Measurements from ENCODE around the gene TACC2.
"Not testable (repeated sequence)": the region's sequence is repeated elsewhere in the genome, so short reads cannot be mapped to it uniquely, and the experiment has no call there.

TACC2 gene

DNA sequence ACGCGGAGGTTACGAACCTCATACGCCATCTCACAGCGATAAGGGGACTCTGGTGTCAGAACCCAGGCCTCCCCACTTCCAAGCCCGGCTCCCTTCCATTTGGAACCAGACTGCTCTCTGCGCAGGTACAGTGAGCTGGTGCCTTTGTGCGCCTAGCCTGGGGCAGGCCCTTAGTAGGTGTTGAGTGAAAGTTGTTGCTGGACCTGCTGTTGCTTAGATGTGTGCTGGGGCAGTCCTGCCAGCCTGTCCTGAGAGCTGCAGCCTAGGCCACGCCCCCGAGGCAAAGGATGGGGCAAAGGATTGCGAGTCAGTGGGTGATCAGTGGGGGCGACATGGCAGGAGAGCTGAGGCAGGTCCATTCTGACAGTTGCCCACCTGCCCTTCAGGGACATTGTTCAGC is 209.7 kb downstream of the TACC2 start:
- Histone ChIP-seq H2AFZ (ENCODE audit: low read depth, low read length) (no peak overlapping the region), H3K4me1 (ENCODE audit: insufficient read depth, low read length) (peaks cover 2% of the 10 kb centered on the region), H3K27me3 (ENCODE audit: insufficient read depth, low read length) (no peaks in the 10 kb centered on the region), H3K36me3 (ENCODE audit: insufficient read depth, low read length) (peaks cover 64% of the 10 kb centered on the region), H3K4me3 (ENCODE audit: low read length) (no peak overlapping the region), H3K9me3 (ENCODE audit: low read length) (peaks cover 11% of the 10 kb centered on the region)

DNA sequence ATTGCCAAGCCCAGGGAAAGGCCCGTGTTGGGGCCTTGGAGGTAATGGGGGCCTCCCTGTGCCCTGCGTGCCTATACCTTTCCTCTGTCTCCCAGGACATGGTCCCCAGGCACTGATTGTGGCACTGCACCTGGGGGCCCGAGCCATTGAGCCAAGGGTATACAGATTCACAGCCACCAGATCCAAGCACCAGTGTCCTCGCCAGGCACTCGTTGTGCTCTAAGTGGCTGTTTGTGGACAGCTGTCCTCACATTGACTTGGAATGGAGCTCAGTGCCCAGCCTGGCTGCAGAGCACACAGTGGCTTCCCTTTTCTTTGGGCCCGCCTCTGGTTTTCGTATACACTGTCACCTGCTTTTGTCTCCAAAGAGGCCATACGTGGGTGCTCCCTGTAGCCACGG is 210.1 kb downstream of the TACC2 start:
- no peak overlapping the region for H2AFZ ChIP-seq (ENCODE audit: low read depth, low read length)
- H3K27me3 ChIP-seq (ENCODE audit: insufficient read depth, low read length): no peaks in the 10 kb centered on the region
- no peak overlapping the region for H3K4me3 ChIP-seq (ENCODE audit: low read length)
- no peaks in the 10 kb centered on the region for H3K4me1 ChIP-seq (ENCODE audit: insufficient read depth, low read length)
- H3K36me3 ChIP-seq (ENCODE audit: insufficient read depth, low read length): peaks cover 64% of the 10 kb centered on the region
- peaks cover 11% of the 10 kb centered on the region for H3K9me3 ChIP-seq (ENCODE audit: low read length)

DNA sequence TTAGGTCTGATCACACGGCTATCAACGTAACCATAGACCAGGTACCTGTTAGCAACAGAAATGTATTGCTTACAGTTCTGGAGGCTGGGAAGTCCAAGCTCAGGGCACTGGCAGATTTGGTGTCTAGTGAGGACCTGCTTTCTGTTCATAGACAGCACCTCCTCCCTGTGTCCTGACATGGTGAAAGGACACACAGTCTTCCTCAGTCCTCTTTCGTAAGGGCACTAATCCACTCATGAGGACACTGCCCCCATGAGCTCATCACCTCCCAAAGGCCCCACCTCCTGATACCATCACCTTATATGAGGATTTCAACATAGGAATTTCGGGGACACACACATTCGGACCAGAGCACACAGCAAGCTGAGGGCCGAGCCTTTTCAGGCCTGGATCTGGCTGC is 210.7 kb downstream of the TACC2 start:
- H3K4me3 ChIP-seq (ENCODE audit: low read length): no peak overlapping the region
- H3K27me3 ChIP-seq (ENCODE audit: insufficient read depth, low read length): no peaks in the 10 kb centered on the region
- peaks cover 11% of the 10 kb centered on the region for H3K9me3 ChIP-seq (ENCODE audit: low read length)
- H2AFZ ChIP-seq (ENCODE audit: low read depth, low read length): no peak overlapping the region
- H3K4me1 ChIP-seq (ENCODE audit: insufficient read depth, low read length): no peaks in the 10 kb centered on the region
- peaks cover 65% of the 10 kb centered on the region for H3K36me3 ChIP-seq (ENCODE audit: insufficient read depth, low read length)

DNA sequence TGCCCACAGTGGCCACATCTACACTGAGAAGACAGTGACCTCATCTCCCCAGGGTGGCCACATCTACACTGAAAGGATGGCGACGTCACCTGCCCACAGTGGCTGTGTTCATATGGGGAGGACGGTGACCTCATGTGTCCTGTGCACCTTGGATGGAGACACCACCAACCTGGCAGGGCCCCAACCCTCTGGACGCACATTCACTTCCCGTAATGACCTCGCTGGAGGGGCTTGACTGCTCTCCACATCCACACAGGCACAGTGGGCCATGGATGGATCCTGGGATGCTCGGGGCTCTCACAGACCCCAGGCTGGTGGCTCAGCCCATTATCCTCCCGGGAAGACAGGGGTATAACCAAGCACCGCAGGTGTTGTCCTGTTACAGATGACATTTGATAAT is 212.4 kb downstream of the TACC2 start:
- Histone ChIP-seq H3K36me3 (ENCODE audit: insufficient read depth, low read length) (peaks cover 64% of the 10 kb centered on the region), H3K4me1 (ENCODE audit: insufficient read depth, low read length) (no peaks in the 10 kb centered on the region), H3K4me3 (ENCODE audit: low read length) (no peak overlapping the region), H3K27me3 (ENCODE audit: insufficient read depth, low read length) (no peaks in the 10 kb centered on the region), H2AFZ (ENCODE audit: low read depth, low read length) (no peak overlapping the region), H3K9me3 (ENCODE audit: low read length) (peaks cover 10% of the 10 kb centered on the region)

DNA sequence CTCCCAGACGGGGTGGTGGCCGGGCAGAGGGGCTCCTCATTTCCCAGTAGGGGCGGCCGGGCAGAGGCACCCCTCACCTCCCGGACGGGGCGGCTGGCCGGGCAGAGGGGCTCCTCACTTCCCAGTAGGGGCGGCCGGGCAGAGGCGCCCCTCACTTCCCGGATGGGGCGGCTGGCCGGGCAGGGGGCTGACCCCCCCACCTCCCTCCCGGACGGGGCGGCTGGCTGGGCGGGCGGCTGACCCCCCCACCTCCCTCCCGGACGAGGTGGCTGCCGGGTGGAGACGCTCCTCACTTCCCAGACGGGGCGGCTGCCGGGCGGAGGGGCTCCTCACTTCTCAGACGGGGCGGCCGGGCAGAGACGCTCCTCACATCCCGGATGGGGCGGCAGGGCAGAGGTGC is 214.2 kb downstream of the TACC2 start:
- H3K27me3 ChIP-seq (ENCODE audit: insufficient read depth, low read length); H3K4me3 ChIP-seq (ENCODE audit: low read length); H3K4me1 ChIP-seq (ENCODE audit: insufficient read depth, low read length); H3K9me3 ChIP-seq (ENCODE audit: low read length); H2AFZ ChIP-seq (ENCODE audit: low read depth, low read length): not testable (repeated sequence)
- peaks cover 59% of the 10 kb centered on the region for H3K36me3 ChIP-seq (ENCODE audit: insufficient read depth, low read length)

DNA sequence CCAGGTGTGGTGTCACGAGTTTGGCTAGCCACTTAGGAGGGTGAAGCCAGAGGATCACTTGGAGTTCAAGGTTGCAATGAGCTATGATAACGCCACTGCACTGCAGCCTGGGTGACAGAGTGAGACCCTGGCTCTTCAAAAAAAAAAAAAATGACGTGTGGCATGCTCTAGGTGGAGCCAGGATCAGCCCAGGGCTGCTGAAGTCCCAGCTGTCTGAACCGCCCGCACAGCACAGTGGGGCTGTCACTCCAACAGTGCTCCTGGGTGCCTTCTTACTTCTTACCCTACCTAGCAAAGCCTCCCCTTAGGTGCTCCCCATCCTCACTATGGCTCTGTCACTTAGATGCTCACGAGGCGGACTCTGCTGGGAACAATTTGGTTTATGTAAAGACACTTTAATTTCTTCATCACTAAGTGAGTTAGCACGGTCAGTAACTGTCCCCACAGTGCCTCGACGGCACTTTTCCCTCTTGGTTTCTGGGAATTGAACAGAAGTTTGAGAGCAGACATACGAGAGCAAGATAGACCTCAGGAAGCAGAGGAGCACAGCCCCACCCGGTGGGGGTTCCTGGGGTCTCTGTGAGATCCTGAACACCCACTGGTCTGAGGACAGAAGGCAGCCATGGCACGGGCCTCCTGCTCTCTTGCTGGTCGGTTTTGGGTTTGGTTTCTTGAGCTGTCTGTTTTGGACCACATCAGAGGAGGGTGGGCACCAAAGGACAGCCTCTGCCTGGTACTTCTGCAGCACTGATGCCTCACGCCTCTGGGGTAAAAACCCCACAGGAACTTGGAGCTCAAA is 215.9 kb downstream of the TACC2 start:
- peaks cover 10% of the 10 kb centered on the region for H3K9me3 ChIP-seq (ENCODE audit: low read length)
- no peak overlapping the region for H2AFZ ChIP-seq (ENCODE audit: low read depth, low read length)
- H3K4me1 ChIP-seq (ENCODE audit: insufficient read depth, low read length): no peaks in the 10 kb centered on the region
- H3K4me3 ChIP-seq (ENCODE audit: low read length): no peak overlapping the region
- H3K27me3 ChIP-seq (ENCODE audit: insufficient read depth, low read length): no peaks in the 10 kb centered on the region
- H3K36me3 ChIP-seq (ENCODE audit: insufficient read depth, low read length): peaks cover 44% of the 10 kb centered on the region

DNA sequence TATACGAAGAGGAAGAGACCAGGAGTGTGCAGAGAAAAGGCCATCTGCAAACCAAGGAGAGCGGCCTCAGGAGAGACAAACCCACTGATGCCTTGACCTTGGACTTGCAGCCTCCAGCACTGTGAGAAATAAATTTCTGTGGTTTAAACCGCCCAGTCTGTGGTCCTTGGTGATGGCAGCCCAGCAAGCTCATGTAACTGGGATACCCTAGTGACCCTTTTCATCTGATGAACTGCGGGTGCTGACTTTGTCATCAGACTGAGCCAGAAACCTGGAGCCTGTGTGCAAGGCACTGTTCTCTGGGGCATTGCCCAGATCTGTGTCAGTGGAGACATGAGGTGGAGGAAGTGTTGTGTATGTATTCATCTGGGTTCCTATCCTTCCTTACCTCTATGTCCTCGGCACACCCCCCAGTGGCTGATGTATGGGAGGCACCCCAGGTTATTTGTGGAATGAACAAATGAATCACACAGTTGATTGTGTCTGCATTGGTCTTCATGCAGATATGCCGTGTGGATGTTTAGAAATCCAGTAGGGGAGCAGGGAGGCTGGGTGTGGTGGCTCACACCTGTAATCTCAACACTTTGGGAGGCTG is 217.6 kb downstream of the TACC2 start:
- Histone ChIP-seq H2AFZ (ENCODE audit: low read depth, low read length) (no peak overlapping the region), H3K9me3 (ENCODE audit: low read length) (peaks cover 3% of the 10 kb centered on the region), H3K4me3 (ENCODE audit: low read length) (no peak overlapping the region), H3K27me3 (ENCODE audit: insufficient read depth, low read length) (no peaks in the 10 kb centered on the region), H3K36me3 (ENCODE audit: insufficient read depth, low read length) (peaks cover 46% of the 10 kb centered on the region), H3K4me1 (ENCODE audit: insufficient read depth, low read length) (no peaks in the 10 kb centered on the region)

DNA sequence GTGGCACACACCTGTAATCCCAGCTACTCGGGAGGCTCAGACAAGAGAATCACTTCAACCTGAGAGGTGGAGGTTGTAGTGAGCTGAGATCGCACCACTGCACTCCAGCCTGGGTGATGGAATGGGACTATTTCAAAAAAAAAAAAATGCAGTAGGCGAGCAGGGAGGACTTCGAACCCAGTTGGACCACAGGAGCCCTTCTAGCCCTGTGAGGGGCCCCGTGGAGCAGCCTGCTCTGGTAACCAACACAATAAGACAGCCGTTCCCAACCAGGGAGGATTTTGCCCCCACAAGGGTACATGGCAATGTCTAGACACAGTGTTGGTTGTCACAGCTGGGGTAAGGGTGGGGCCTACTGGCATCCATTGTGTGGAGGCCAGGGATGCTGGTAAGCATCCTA is 218.2 kb downstream of the TACC2 start:
- Histone ChIP-seq H3K36me3 (ENCODE audit: insufficient read depth, low read length) (peaks cover 49% of the 10 kb centered on the region), H3K4me1 (ENCODE audit: insufficient read depth, low read length) (no peaks in the 10 kb centered on the region), H3K4me3 (ENCODE audit: low read length) (no peak overlapping the region), H3K9me3 (ENCODE audit: low read length) (peaks cover 3% of the 10 kb centered on the region), H3K27me3 (ENCODE audit: insufficient read depth, low read length) (no peaks in the 10 kb centered on the region), H2AFZ (ENCODE audit: low read depth, low read length) (no peak overlapping the region)

DNA sequence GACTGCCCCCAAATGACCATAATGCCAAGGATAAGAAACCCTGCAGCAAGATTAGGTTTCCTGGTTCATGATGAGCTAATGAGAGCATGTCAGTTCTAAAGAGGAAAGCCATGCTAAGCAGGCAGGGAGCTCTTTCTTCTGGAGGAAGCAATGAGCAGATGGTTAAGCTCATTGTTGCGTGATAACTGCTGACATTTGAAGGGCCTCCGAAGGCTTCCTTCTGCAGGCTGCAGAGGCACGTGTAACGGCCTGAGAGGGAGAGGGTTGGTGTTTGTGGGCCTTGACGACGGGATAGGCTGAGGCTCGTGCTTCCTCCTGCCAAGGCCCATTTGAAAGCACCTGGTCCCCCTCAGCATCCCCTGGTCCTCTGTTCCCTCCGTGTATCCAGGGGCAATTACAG is 218.6 kb downstream of the TACC2 start:
- Histone ChIP-seq H3K36me3 (ENCODE audit: insufficient read depth, low read length) (peaks cover 54% of the 10 kb centered on the region), H2AFZ (ENCODE audit: low read depth, low read length) (no peak overlapping the region), H3K4me3 (ENCODE audit: low read length) (no peak overlapping the region)

DNA sequence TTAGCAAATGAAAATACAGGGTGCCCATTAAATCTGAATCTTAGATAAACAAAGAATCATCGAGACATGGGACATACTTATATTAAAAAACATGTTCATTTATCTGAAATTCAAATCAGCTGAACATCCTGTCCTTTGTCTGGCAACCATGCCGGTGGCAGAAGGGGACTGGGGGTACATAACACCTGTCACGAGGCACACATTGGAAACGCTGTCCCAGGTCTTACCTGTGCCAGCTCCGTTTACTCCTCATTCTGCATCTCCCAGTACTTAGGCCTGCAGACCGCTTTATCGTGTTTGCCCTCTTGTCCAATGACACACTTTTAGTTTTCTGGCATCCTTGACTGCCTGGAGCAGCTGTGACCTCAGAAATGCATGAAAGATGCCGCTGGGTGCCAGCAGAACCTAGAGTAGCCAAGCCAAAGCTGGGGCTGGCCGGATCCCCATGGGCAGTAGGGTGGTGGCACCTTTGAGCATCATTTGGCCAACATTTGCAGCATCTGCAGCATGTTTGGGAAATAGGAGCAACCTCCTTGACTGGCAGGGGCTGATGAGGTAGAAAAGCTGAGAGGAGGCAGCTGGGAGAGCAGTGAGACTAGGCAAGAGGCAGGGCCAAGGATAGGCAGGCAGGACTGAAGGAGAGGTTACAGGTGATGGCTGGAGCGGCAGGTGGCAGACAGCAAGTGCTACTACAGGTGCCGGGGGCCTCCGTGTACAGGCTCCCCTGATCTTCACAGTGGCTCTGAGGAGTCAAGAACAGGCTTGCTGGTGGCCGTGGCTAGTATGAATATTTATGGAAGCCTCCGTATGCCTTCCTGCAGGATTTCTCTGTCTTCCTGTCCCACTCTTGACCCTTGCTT is 219.8 kb downstream of the TACC2 start:
- no peak overlapping the region for H3K4me3 ChIP-seq (ENCODE audit: low read length)

More for the DNA sequence above, 218.6 kb downstream of the TACC2 start:
- Histone ChIP-seq H3K9me3 (ENCODE audit: low read length) (peaks cover 3% of the 10 kb centered on the region), H3K27me3 (ENCODE audit: insufficient read depth, low read length) (no peaks in the 10 kb centered on the region), H3K4me1 (ENCODE audit: insufficient read depth, low read length) (no peaks in the 10 kb centered on the region)

DNA sequence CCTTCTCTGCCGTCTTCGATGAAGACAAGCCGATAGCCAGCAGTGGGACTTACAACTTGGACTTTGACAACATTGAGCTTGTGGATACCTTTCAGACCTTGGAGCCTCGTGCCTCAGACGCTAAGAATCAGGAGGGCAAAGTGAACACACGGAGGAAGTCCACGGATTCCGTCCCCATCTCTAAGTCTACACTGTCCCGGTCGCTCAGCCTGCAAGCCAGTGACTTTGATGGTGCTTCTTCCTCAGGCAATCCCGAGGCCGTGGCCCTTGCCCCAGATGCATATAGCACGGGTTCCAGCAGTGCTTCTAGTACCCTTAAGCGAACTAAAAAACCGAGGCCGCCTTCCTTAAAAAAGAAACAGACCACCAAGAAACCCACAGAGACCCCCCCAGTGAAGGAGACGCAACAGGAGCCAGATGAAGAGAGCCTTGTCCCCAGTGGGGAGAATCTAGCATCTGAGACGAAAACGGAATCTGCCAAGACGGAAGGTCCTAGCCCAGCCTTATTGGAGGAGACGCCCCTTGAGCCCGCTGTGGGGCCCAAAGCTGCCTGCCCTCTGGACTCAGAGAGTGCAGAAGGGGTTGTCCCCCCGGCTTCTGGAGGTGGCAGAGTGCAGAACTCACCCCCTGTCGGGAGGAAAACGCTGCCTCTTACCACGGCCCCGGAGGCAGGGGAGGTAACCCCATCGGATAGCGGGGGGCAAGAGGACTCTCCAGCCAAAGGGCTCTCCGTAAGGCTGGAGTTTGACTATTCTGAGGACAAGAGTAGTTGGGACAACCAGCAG is 221.7 kb downstream of the TACC2 start:
- H3K36me3 ChIP-seq (ENCODE audit: insufficient read depth, low read length): peaks cover 58% of the 10 kb centered on the region

More for the DNA sequence above, 219.8 kb downstream of the TACC2 start:
- Histone ChIP-seq H3K36me3 (ENCODE audit: insufficient read depth, low read length) (peaks cover 59% of the 10 kb centered on the region), H3K9me3 (ENCODE audit: low read length) (peaks cover 3% of the 10 kb centered on the region), H3K27me3 (ENCODE audit: insufficient read depth, low read length) (no peaks in the 10 kb centered on the region), H3K4me1 (ENCODE audit: insufficient read depth, low read length) (no peaks in the 10 kb centered on the region), H2AFZ (ENCODE audit: low read depth, low read length) (no peak overlapping the region)

DNA sequence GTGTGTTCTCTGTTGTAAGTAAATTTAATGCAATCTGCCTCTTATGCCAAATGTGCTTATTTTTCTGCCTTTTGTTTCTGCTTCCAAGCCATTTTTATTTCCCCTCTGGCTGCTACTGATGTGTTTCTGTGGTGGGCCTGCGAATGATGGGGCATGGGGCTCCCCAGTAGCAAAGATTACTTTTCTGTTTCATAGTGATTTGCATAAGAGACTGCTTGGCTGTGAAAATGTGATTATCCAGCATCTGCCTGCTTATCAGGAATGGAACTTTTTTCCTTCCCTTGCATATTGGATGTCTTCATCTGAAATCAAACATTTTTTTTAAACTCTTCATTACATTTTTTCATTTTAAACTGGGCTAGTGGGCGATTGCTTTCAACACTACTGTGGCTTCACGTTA is 224.4 kb downstream of the TACC2 start:
- Histone ChIP-seq H3K9me3 (ENCODE audit: low read length) (peaks cover 3% of the 10 kb centered on the region), H3K4me1 (ENCODE audit: insufficient read depth, low read length) (no peaks in the 10 kb centered on the region), H2AFZ (ENCODE audit: low read depth, low read length) (no peak overlapping the region), H3K36me3 (ENCODE audit: insufficient read depth, low read length) (peaks cover 64% of the 10 kb centered on the region), H3K4me3 (ENCODE audit: low read length) (no peak overlapping the region), H3K27me3 (ENCODE audit: insufficient read depth, low read length) (no peaks in the 10 kb centered on the region)

More for the DNA sequence above, 221.7 kb downstream of the TACC2 start:
- H3K4me3 ChIP-seq (ENCODE audit: low read length): no peak overlapping the region
- H2AFZ ChIP-seq (ENCODE audit: low read depth, low read length): no peak overlapping the region
- H3K27me3 ChIP-seq (ENCODE audit: insufficient read depth, low read length): no peaks in the 10 kb centered on the region
- no peaks in the 10 kb centered on the region for H3K4me1 ChIP-seq (ENCODE audit: insufficient read depth, low read length)
- peaks cover 3% of the 10 kb centered on the region for H3K9me3 ChIP-seq (ENCODE audit: low read length)
